ENCODE results near the gene JMJD8.

GRCh38 chr16:660132-660458 is 24.0 kb downstream of the JMJD8 start:
- TF ChIP-seq CTCF (conservative IDR thresholded peaks at IDR 0.05; ENCODE audit: low read length) (no peak), EZH2phosphoT487 (IDR thresholded peaks at IDR 0.05; ENCODE audit: borderline replicate concordance, low read depth, low read length) (no peak)
